Activated CD4-positive, CD25-positive, alpha-beta regulatory T cell treated with anti-CD3 and anti-CD28 coated beads, Interleukin-2, amount 50 U/mL, for 24 hours (primary cell): ENCODE measurements around the gene ADAMTS17.

Experiments used
- ATAC-seq, 2 donors: fragments of 150-1000 bp; cut with Tn5 transposase; one replicate each; pipeline ENCODE4 v1.10.0; 2021; ENCODE audit warnings: mild to moderate bottlenecking in 1 of 2, moderate library complexity in 1 of 2

The ADAMTS17 gene

DNA sequence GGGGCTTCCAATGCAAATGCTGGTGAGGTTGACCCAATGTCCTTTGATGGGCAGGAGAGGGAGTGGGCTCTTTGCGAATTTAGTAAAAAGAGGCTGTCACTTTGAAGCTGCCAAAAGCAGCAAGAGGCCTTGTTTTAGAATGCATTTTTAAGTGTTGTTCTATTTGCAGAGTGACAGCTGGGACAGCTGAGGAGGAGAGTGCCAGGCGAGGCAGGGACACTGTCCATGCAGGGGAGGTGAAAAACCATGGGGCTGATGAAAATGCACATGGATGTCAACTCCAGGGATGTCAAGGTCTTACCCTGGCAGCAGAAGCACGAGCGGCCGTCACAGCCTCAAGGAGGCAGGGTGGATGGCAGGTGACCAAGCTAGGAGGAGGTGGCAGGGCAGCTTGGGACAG lies 279.8 kb downstream of the ADAMTS17 start:
- ATAC-seq = no peak

DNA sequence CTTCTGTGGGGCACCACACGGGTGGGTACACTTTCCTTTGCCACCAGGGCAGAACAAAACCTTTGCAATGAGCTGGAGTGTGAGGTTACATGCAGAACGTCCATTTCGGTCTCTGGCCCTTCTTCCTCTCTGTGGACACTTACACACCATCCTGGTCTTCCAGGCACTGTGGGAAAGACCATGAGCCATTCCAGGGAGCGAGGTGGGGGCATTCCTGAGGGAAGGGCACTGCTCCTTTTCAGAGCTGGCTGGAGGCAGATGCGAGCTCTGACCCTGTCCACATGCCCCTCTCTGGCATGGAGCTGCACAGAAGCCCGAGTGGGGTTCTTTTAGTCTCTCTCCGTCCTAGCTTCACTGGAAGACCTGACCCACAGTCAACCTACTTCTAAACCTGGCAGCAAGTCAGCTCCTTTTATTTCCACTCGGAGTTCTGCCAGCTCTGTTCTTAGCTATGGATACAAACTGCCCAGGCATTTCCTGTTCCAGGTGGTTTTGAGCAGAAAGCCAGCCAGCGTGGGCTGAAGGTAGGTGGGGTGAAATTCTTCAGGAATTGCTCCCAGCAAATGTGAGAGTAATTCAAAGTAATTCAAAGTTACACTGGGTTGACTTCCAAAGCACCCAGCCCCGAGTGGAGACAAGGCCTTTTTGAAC lies 281.4 kb downstream of the ADAMTS17 start:
- ATAC-seq = no peak

DNA sequence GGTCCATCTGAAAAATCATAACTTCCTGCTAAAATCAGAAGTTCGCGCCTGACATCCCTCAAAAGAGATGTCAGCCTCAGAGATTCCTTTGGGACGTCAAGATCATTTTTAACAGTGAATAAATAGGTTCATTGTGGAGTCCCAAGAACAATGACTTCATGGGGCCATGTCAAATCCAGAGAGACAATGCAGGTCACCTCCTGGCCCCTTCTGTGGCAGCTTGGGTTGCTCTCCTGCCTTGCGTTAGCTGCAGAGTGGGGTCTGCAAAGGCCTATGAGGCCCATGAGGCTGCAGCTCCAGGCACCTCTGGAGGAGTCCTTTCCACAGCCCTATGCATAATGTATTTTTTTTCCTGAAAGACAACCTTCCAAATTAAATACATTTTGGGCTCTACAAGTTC lies 282.3 kb downstream of the ADAMTS17 start:
- no peak for ATAC-seq

DNA sequence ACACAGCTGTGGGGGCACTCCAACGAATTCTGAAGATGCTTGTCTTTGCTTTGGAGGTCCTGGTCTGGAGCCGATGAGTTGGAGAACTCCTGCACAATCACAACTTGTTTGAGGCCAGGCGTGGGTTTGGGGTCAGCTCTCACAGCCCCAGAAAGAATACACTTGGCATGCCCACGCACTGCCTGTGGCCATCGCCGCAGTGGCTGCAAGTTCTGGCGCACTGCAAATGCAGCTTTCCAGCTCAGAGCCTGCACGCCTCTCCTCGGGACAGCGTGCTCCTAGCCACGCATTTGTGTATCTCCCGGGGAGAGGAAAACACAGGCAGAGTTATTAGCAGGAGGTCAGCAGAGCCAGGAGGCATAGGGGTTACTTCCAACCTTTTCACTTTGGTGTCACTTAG lies 282.7 kb downstream of the ADAMTS17 start:
- ATAC-seq = no peak

DNA sequence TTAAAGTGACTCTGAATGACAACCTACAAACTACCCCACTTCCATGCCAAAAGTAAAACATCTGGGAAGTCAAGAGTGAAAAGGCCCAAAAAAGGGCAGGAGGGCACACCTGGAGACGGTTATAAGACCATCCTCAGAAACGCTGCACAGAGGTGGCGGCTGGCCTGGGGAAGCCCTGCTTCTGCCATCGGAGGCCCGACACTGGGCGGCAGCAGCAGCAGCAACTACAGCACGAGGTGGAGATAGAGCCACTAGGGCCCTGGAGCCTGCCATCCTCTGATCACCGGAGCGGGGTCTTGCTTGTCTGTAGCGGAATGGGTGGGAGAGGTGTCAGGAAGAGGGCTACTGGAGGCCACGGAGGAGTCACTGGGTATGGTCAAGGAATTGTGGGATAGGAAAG lies 283.3 kb downstream of the ADAMTS17 start:
- no peak for ATAC-seq

DNA sequence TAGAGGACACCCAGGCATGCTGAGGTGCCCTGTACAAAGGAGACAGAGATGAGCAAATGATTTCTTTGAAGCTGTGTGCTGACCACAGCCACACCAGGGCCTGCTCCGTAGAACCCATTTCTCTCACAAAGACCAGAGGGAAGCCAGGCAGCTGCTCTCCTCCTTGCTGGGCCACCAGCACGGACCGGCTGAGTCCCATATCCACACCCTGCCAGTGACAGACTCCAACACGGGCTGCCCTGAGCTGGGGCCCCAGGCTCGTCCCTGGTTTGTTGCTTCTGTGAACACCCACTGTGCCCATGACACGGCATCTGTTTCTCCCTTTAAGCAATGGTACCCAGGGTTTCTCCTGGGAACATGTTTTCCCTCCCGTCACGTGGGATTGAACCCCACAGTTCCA lies 284.5 kb downstream of the ADAMTS17 start:
- no peak for ATAC-seq

DNA sequence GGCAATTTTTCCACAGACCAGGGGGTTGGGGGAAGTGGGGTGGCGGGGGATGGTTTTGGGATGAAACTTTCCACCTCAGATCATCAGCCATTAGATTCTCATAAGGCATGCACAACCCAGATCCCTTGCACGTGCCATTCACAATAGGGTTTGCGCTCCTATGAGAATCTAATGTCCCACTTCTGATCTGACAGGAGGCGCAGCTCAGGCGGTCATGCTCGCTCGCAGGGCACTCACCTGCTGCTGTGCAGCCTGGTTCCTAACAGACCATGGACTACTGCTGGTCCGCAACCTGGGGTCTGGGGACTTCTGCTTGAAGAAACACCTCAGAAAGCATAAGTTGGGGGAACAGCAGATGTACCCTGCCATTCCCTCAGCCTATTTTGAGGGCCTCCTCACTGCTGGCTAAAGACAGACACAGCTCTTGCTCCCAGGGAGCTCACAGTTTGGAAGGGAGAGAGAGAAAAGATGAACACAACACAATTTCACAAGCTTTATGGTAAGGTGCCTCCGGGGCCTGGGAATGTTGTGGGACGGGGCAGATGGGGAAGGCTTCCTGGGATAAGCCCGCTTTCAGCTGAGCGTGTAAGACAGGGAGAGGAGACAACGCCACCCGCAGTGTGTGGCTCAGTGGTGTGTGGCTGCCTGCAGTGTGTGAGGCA lies 285.2 kb downstream of the ADAMTS17 start:
- ATAC-seq = no peak

DNA sequence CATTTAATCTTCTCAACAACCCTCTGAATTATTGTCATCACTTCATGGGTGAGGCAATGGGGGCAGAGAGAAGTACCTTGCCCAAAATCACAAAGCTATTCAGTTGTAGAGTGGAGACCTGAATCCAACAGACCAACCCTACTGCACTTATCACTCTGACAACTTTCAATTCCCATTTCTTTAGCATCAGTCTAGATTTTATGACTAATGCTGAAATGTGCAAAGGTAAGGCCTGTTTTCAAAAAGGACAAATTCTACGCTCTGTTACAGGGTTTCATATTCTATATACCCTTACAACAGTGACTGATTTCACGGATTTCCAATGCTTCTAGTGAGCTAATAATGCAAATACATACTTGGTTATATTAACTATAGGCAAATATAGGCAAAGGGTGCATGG lies 286.0 kb downstream of the ADAMTS17 start:
- ATAC-seq = no peak

DNA sequence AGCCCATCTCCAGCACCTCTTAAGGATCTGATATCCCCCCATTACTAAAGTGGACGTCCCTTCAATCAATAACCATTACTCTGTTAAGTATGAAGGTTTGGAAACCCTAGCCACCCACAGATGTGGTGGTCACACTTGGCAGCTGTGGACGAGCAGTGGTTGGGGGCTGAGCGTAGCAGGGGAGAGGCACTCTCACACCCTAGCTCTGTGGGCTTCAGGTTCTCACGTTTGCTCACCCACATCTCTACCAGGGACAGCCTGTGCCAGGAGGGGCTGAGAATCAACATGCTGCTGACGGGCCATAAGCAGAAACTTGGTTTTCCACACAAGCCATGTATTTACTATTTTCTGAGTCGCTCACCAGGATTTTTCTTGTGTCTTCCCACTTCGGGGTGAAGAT lies 287.2 kb downstream of the ADAMTS17 start:
- no peak for ATAC-seq

DNA sequence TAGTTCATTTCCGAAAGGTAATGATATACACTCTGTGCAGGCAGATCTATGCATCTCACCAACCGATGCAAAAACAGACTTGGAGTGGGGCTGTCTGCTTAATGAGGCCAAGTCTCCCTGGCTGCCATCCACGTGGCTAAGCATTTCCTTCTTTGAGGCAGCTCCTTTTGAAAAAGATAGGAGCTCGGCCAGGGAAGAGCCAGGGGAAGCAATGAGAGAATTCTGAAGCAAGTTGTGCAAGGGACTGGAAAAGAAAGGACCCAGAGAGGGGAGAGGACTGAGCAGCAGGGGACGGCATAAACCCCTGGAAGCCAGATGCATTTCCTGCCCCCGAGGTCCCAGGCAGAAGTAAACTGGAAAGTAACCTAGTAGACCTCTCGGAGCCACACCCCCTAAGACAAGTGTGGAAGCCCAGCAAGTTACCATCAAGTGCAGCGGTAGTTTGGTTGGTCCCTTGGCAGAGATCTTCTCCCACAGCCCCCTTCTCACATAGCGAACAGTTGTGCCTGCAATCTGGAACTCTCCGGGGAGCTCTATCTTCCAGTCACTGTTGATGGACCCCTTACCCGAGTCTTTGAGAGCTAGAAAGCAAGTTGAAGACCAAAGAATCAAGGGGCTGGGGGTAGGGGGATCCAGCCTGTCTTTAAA lies 288.2 kb downstream of the ADAMTS17 start:
- no peak for ATAC-seq

DNA sequence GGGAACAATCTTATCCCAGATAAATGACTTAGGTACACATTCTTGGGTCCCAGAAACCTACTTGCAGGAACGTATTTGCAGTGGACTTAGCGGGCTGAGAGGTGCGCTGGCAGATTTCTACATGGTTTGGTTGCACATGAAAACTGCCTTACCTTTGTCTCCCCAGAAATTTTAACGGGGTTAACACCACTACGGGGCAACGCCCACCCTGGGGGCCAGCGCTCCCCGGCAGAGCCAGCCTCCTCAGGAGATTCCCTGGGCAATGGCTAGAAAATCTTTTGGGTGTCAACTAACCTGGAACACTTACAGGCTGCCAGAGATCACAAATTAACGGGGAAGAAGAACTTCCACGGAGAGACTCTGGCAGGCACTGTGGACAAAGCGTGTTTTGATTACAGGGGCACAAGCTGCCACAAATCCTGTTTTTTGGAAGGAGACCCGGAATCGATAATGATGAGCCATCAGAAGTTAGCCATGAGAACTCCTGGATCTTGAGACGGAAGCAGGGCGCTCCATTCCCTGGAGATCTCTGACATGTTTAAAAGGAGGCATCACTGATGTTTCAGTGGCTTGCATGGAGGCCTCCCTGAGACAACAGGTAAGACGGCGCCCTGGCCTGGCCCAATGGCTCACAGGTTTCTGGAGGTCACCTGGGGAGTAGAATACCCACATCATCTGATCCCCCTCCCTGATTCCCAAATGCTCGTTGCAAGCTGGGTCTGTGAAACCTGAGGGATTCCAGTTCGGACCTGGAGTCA lies 288.9 kb downstream of the ADAMTS17 start:
- no peak for ATAC-seq

DNA sequence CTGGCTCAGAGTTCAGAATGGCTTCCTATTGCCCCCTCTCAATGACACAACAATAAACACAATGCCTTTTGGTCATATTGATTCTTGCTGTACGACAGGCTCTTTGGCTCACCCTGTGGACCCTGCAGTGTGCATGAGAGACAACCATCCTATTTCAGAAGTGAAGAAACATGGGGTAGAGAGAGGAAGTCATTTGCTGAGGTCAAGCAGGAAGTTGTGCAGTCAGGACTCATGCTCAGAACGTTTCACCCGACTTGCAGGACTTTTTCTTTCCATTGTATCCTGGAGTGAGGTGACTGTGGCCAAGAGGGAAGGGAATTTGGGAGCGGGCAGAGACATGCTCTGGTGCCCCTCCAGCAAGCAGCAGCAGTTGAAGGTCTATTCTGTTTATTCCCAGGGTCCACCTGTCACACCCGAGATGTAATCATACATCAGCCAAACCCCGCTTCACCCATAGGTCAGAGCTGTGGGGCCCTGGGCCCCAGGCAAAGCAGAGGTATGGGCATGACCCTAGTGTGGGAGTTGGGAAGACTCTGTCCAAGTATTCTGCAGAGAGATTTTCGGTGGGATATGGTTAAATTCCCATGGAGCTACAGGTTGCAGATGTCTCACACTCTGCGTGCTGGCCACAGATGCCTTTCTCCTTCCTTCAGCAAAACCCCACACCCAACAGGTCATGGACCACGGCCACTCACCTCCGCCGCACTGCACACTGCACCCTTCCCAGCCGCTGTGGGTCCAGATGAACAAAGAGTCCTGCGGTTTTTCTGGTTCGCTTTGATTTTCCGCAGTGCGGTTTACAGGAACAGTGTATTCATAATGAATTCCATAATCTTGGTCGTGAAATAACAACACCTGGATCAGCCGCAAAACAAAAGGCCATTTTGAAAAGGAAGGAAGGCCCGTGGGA lies 290.6 kb downstream of the ADAMTS17 start:
- ATAC-seq = no peak

DNA sequence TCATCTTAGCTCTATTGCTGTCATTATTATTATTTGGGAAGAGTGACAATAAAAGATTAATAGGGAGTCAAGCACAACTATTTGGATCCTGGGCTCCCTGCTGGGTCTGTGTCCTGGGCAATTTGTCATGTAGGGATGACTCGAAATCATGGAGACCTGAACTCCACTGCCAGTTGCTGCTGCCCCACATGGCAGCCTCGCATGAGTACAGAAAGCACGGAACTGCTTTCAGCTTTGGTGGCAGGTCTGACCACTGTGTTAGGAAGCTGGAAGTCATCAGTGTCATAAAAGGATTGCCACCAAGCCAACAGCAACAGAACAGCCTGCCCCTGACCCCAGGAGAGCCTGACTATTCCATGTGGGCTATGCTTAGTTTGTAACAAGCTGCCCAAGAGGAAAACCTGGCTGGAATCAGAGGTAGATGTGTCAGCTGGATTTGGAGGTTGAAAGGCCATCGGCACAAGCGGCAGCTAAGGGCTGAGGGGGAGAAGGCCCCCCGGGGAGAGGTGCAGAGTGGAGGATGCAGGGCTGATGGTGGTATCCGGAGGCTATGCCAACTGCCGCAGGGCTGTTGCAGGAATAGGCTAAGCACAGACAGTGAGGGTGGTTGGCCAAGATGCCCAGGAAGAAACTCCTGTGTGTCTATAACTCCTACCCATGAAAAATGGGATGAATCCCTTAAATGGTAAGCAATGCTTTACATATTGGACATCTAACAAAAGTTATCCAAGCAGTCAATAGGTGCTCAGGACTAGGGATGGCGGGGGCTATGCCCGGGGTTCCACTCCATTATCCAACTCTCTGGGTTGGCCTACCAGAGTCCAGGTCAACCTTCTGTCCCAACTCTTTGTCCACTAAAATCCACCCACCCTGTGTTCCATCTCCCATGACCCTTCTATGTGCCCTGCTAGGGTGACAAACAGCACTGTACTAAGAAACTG lies 291.6 kb downstream of the ADAMTS17 start:
- no peak for ATAC-seq

DNA sequence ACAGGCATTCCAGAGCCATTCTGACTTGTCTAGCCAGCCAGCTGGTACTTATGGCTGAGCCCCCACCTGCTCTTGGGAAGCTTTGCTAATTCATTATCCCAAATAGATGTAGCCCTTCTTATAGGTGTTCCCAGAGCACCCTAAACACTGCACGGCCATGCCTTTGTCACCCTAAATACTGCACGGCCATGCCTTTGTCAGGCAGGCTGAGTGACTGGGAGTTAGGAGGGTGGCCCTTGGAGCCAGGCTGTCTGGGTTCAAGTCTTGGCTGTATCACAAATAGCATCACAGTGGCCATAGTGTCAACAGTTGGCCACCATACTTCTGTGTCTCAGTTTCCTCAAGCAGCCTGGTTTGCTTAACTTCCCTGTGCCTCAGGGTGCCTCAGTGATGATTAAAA lies 292.3 kb downstream of the ADAMTS17 start:
- ATAC-seq = no peak

DNA sequence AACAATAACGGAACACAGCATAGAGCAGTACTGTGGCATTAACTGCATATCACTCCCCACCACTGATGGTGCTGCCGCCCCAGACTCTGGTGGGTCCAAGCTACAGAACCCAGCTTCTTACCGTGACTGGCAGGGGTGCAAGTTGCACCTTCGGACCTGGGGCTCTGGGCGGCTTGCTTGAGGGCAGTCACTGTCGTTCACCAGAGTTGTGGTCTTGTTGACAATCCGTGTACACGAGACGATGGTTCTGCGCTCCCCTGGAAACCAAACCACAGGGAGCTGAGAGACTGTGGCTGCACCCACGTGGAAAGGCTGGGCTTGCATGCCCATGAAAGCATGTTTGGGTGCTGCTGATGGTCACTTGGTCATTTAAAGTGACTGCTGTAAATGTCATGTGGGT lies 293.0 kb downstream of the ADAMTS17 start:
- ATAC-seq = no peak

DNA sequence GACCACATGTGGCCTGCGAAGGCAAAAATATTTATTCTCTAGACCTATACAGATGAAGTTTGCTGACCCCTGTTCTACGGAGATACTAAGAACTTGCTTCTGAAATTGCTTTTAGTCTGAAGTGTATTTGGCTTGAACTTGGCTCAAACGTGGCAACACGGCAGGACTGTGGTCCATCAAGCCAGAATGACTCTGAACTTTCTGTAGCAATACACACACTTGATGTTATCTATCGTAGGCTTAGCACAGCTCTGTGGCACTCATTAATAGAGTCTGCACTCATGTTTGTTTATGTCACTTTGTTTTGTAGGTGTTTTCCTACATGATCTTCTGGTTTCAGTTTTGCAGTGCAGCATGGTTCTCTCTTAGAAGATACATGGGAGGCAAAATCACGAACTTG lies 298.1 kb downstream of the ADAMTS17 start:
- ATAC-seq = no peak

DNA sequence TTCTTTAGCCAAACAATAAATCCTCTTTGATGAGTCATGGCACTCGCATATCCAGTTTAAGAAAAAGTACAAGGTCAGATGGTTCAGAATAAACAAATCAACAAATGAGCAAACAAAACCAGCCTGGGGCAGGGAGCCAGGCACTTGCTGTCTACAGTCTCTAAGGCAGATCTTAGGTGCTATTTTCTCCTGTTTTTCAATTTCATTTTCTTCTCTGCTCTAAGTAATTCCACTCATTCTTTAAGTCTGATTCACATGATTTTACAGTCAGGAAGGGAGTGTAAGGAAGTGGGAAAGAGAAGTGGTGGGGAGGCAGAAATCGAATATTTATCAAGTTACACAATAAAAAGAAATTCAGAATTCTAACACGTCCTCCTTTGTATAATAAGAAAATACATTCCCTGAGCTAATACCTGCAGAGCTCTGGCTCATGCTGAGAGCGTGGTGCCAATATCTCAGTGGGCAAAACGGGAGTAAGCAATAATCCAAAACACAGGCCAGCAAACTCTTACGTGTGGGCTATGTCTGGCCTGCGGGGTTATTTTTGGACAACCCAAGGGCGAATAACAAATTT lies 298.6 kb downstream of the ADAMTS17 start:
- no peak for ATAC-seq

DNA sequence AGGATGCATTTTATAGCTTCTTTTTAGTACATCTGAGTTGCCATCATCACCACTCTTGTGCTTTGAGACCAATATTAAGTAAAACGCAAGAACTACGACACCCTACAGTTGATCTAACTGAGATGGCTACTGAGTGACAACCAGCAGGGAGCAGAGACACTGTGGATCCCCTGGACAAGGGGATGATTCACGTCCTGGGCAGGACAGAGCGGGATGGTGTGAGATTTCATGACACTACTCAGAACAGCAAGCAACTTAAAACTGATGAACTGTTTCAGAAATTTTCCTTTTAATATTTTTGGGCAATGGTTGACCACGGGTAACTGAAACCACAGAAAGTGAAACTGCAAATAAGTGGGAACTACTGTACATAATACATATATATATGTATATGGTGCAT lies 299.2 kb downstream of the ADAMTS17 start:
- no peak for ATAC-seq

DNA sequence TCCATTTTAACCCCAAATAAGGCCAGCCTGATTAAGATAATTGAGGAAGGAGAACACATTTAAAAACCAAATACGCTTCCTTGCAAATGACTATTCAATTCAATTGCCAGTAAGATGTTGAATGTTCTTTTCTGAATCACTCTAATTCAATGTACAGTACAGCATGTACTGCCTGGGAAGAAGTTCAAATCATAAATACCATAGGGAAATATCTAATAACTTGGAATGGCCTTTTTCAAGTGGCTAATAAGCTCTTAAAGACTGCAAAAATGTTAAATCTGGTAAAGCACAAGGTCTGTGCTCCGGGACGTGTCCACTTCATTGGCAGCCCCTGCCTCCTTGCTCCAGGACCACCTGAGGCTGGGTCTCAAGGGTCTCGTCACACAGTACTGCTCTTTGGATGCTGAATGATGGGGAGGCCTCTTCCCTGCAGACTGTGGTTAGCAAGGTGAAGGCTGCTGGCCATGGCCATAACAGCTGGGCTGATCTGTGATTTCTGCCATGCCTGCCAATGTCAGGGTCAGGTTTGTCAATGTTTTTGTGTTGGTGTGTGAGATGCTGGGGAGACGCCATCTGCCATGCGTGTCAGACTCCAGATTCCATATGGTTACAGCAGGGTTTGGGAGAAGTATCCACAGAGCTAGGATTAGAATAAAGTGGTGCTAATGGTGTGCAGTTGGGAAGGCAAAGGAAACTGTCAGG lies 300.5 kb downstream of the ADAMTS17 start:
- ATAC-seq = no peak

DNA sequence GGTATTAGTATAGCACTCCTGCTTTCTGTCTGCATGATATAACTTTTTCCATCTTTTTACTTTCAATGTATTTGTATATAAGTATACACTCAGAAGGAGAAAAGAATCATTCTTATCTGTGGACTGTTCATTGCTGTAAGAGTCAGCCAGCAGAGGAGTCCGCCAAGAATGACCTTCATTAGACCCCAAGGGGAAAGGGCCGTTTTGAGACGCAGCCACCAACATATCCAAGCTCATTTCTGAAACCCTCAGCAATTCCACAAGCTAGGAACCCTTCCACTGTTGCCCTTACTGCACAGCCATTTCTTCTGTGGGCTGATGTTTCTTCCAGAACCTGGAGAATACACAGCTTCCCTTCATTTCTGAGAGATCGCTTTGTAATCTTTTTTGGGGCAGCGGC lies 301.8 kb downstream of the ADAMTS17 start:
- ATAC-seq = no peak
